Measurements from ENCODE around the gene MYO7B. TPM values are rescaled to one million over a fixed set of nuclear protein-coding genes. Genes with fewer than 3 reads are reported as not detected.

The MYO7B gene
- total RNA-seq, 1 donor from 2014 or later: 0.02 TPM

GRCh38 chr2:127510073-127510472 lies 25.4 kb upstream of the MYO7B start:
- Mint-ChIP-seq H3K27ac (ENCODE audit: unreplicated experiment) (peak overlapping the region; percentile 57), H3K4me3 (ENCODE audit: unreplicated experiment) (no peak overlapping the region), H3K27me3 (ENCODE audit: low read depth) (no peaks in the 10 kb centered on the region), H3K36me3 (ENCODE audit: low read depth) (peaks cover 4% of the 10 kb centered on the region), H3K4me1 (ENCODE audit: low read depth) (peaks cover 87% of the 10 kb centered on the region), H3K9me3 (ENCODE audit: low read depth) (no peaks in the 10 kb centered on the region)
- no peak for DNase-seq (ENCODE audit: low spot score)
- no peak for TF ChIP-seq CTCF (IDR thresholded peaks at IDR 0.05)

- Mint-ChIP-seq H3K36me3 (ENCODE audit: low read depth) (peaks cover 5% of the 10 kb centered on the region), H3K4me3 (ENCODE audit: unreplicated experiment) (no peak overlapping the region), H3K9me3 (ENCODE audit: low read depth) (no peaks in the 10 kb centered on the region), H3K27me3 (ENCODE audit: low read depth) (no peaks in the 10 kb centered on the region), H3K4me1 (ENCODE audit: low read depth) (peaks cover 95% of the 10 kb centered on the region), H3K27ac (ENCODE audit: unreplicated experiment) (peak overlapping the region; percentile 57)
- no peak for TF ChIP-seq CTCF (IDR thresholded peaks at IDR 0.05)
- no peak for DNase-seq (ENCODE audit: low spot score)
Measured at GRCh38 chr2:127511090-127511695, 24.3 kb upstream of the MYO7B start.

- H3K27me3 Mint-ChIP-seq (ENCODE audit: low read depth): no peaks in the 10 kb centered on the region
- no peaks in the 10 kb centered on the region for H3K9me3 Mint-ChIP-seq (ENCODE audit: low read depth)
- no peak for TF ChIP-seq CTCF (IDR thresholded peaks at IDR 0.05)
- no peak overlapping the region for H3K4me3 Mint-ChIP-seq (ENCODE audit: unreplicated experiment)
- no peak for DNase-seq (ENCODE audit: low spot score)
- peaks cover 7% of the 10 kb centered on the region for H3K36me3 Mint-ChIP-seq (ENCODE audit: low read depth)
- peaks cover 93% of the 10 kb centered on the region for H3K4me1 Mint-ChIP-seq (ENCODE audit: low read depth)
- H3K27ac Mint-ChIP-seq (ENCODE audit: unreplicated experiment): peak overlapping the region; percentile 32
Measured at GRCh38 chr2:127511917-127512316, 23.6 kb upstream of the MYO7B start.

GRCh38 chr2:127512362-127512761 lies 23.1 kb upstream of the MYO7B start:
- peak overlapping the region; percentile 66 for H3K27ac Mint-ChIP-seq (ENCODE audit: unreplicated experiment)
- H3K9me3 Mint-ChIP-seq (ENCODE audit: low read depth): no peaks in the 10 kb centered on the region
- peaks cover 93% of the 10 kb centered on the region for H3K4me1 Mint-ChIP-seq (ENCODE audit: low read depth)
- H3K36me3 Mint-ChIP-seq (ENCODE audit: low read depth): peaks cover 10% of the 10 kb centered on the region
- H3K27me3 Mint-ChIP-seq (ENCODE audit: low read depth): no peaks in the 10 kb centered on the region
- no peak overlapping the region for H3K4me3 Mint-ChIP-seq (ENCODE audit: unreplicated experiment)
- DNase-seq (ENCODE audit: low spot score): no peak
- TF ChIP-seq CTCF (IDR thresholded peaks at IDR 0.05): no peak

- Mint-ChIP-seq H3K27ac (ENCODE audit: unreplicated experiment) (peak overlapping the region; percentile 46), H3K4me3 (ENCODE audit: unreplicated experiment) (no peak overlapping the region), H3K36me3 (ENCODE audit: low read depth) (peaks cover 14% of the 10 kb centered on the region), H3K9me3 (ENCODE audit: low read depth) (no peaks in the 10 kb centered on the region), H3K27me3 (ENCODE audit: low read depth) (no peaks in the 10 kb centered on the region), H3K4me1 (ENCODE audit: low read depth) (peaks cover 81% of the 10 kb centered on the region)
- TF ChIP-seq CTCF (IDR thresholded peaks at IDR 0.05): no peak
- DNase-seq (ENCODE audit: low spot score): no peak
Measured at GRCh38 chr2:127514076-127514475, 21.4 kb upstream of the MYO7B start.

Measured in chondrocyte (in vitro differentiated cells).